Measurements from ENCODE around the gene CEP128. TPM values are rescaled to one million over a fixed set of nuclear protein-coding genes. Genes with fewer than 3 reads are reported as not detected.

Gene CEP128
- polyA plus RNA-seq (ENCODE audit: insufficient read length in 10 of 10): 1 to 10 TPM; 2.1 to 5.3 (median 4.3) TPM
- long read RNA-seq, donor 1: 0 reads
- long read RNA-seq, donor 2: 0 reads
- long read RNA-seq, donor 3: 0 reads
- long read RNA-seq, donor 4: 0 reads
- long read RNA-seq, donor 5: 0 reads
- long read RNA-seq, donor 6: 0 reads
- long read RNA-seq, donor 7: 0 reads
- long read RNA-seq, donor 8: 0 reads
- long read RNA-seq, donor 9: 0 reads

DNA sequence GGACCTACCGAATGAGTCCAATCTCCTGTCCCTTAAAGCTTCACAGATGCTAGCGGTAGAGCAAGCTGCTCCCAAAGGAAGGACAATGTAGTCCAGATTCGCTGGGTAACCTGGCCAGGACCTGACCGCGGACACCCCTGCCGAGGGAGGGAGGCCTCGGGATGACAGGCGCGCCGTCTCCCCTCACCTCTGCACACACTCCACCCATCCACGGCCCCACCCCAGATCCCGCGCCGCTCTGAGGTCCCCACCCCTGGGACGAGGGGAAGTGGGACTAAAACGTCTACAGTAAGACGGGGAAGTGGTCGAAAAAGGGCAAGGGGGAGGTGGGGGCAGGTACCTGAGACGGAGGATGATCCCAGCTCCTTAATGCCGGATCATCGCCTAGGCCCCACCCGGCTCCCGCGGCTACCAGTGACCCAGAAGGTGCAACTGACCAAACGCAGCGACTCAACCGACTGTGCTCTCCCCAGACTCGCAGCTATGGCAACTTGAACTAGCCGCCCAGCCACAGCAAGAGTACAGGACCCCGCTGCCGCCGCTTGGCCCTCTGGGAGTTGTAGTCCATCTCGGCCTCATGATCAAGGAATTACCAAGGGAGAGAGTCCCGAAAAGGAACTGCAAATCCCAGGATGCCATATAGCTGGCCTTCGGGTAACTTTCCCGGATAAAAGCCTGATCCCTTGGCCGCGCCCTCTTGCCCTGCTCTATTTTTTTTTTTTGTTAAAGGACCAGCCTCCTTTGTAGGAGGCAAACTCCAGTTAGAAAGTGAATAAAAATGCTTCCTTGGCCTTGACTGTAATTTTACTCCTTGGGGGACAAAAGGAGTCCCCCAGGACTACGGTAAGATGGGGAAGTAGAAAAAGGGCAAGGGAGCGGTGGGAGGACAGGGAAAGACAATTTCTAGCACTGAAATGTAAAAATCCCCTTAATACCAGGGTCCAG, at the start of gene CEP128:
Gene CEP128 (minus strand): TSS at position 498 of the 945 bp plus-strand sequence.
- DNase-seq: peak; percentile 96 to 98 (median 98)

DNA sequence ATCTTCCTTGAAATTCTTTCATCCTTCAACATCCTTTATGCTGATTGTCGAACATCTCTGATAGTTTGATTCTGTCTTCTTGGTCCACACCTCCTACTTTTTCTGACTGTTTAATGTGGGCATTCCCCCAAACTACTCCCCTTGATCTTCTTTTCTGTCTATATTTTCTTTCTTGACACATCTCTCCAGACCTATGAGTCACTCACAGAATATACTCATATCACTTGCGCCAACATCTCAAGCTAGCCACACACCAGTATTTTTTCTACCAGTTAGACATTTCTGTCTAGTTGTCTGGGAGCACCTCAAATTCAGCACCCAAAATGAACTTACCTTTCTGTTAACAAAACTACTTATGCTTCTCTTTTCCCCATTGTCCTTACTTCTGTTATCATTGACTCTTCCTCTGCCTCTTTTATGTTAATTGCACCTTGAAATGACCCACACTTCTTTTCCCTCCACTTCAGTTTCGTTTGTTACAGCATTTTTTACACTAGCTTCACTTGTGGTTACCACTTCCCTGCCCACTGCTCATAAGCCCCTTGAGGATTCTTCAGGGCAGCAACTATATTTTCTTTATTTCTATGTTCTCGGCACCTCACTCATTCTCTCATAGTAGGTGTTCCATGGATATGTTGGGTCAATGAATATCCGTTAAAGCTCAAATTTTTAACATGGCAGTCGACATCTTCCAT, 47.3 kb upstream of the CEP128 start:
- no peak for DNase-seq

DNA sequence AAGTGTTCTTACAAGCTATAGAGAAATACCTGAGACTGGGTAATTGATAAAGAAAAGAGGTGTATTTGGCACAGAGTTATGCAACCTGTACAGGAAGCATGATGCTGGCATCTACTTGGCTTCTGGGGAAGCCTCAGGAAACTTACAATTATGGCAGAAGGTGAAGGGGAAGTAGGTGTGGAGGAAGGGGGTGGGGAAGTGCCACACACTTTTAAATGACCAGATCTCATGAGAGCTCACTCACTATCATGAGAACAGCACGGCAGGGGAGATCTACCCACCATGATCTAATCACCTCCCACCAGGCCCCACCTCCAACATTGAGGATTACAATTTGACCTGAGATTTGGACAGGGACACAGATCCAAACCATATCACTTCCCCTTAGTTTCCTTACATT, 46.7 kb upstream of the CEP128 start:
- no peak for DNase-seq

DNA sequence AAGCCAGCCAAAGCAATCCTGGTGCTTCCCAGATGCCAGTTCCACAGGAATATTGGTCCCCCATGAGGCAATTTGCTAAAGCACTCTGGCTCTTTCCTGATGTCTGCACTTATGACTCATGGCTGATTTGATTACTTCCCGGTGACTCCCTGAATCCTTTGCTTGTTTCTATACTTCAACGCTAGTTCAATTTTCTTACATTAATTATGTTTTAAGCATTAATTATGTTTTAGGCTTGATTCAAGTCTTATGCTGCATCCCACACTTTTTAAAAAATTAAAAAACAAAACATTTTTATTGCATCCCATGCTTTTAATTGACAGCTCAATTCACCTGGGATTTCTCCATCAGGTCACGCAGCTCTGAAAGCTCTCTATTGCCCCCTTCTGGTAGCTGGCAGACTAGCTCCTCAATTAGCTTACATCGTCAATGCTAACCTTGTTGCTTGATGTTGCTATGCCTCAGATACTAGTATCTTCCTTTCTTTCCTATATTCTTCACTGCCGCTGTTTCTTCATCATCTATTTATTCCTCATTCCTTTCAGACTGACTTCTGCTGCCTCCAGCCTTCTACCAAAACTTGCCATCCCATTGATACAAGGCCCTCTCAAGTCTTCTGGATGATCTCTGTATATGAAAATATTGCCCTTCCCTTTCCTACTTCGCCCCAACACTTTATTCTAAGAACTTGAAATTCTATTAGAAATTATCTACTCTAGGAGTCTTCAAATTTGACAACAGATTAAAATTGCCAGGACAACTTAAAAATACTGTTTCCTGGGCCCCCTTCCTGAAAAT, 45.9 kb upstream of the CEP128 start:
- DNase-seq: peak; percentile 59 to 79 (median 67)

DNA sequence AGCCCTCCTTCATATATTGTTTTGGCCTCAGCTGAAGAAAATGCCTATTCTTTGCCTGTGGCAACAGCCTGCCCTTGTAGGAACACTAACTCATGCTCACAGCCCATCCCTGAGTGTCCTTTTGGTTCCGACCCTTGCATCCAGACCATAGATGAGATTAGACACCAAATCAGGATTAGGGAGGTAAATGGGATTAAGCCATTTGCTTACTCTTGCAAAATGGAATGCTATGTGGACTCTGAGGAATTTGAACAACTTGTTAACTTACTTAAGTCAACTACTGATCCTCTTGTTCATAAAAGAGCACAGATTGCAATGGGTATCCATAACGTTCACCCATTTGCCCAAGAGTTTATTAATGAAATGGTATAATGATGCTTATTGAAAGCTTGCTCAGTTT, 41.2 kb upstream of the CEP128 start:
- no peak for DNase-seq

DNA sequence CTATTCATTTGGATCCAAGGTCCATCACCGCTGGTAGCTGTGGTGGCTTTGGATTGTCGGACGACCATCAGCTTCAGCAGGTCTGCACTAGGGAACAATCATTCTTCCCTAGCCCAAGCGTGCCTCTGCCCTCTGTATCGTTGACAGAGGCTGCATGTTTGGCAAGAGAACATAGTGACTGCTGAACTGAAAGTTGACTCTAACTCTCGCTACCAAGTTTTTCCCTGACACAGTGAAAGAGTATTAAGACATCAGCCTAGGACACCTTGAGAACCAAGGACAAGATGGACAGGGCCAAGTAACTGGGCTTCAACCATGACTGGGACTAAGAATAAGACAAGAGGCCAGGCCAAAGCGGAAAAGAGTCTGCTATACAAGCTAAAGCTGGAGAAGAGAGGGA, 40.1 kb upstream of the CEP128 start:
- no peak for DNase-seq

DNA sequence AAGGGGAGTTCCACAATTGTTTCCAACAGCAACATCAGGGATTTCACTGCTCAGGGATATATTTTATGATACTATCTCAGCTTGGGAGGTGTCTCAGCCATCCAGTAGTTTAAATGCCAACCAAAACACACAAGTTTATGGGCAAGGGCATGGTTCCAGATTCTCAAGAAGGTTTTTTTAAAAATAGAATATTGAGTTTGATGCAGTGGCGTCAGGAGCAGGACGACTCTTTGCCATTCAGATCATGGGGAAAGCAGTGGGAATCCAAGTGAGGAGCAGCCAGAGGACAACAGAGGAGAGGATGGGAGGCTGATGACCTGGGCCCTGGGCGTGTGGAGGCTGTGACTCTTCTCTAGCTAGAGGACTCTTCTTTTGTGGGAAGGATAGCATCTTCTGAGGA, 39.6 kb upstream of the CEP128 start:
- DNase-seq: no peak

DNA sequence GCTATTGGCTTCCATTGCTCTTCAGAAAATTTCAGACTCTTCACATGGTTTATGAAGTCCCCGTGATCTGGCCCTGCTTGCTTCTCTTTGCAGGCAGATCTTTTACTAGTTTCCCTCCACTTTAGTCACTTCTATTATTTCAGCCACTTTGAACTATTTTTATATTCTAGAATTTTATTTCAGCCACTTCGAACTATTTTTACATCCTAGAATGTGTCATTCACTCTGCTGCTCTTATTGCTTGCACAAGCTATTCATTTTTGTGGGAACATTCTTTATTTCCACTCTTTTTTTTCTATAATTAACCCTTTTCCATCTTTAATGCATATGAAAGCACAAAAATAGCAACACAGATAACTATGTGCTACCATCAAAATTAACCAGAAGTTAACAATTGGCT, 38.4 kb upstream of the CEP128 start:
- DNase-seq: no peak

DNA sequence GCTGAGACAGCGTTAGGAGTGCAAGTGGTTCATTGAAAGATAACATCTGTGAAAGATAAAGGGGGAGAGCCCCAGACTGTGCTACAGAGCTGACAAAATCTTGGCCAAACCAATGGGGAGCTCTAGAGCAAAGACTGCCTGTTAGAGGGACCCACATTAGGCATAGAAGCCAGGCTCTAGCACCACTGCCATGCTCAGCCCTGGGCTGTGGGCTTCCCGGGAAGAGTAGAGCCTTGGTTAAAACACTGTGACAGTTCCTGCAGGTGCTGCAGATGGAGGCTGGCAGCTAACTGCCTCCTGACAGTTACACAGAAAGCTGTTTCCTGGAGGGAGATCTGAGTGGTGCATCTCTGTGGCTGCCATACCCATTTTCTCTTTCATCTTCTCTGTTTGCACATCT, 36.9 kb upstream of the CEP128 start:
- no peak for DNase-seq

DNA sequence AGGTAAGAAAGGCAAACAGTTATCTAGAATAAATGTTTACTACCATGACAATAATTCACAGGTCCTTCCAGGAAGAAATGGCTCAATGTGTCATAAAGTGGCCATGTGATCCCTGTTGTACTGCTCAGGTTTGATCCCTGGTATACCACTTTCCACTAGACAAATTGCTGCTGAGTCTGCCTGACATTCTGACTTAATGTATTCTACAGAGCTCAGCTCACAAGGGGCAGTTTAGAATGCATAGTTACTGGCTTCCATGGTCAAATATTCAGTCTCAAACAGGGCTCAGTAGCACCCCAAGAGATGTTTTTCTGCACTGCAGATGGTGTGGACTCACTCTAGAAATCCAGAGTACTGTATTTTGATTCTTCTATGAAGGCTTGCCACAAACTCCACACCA, 35.7 kb upstream of the CEP128 start:
- no peak for DNase-seq

DNA sequence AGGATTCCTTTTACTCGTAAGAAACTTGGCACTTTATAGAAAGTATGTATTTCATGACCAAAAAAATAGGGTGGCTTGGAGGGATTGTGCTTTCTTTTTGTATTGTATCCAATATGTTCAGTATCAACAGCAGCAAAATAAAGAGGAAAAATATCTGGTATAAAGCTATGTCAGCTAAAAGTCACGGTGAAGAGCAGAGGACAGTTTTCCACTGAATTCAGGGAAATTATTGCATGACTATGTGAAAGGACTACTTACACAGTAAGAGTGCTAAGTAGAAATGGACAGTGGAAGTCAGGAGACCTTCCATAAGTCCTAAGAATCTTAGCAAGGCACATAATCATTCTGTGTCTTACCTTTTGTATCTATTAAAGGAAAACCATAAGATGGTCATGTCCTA, 33.1 kb upstream of the CEP128 start:
- no peak for DNase-seq

DNA sequence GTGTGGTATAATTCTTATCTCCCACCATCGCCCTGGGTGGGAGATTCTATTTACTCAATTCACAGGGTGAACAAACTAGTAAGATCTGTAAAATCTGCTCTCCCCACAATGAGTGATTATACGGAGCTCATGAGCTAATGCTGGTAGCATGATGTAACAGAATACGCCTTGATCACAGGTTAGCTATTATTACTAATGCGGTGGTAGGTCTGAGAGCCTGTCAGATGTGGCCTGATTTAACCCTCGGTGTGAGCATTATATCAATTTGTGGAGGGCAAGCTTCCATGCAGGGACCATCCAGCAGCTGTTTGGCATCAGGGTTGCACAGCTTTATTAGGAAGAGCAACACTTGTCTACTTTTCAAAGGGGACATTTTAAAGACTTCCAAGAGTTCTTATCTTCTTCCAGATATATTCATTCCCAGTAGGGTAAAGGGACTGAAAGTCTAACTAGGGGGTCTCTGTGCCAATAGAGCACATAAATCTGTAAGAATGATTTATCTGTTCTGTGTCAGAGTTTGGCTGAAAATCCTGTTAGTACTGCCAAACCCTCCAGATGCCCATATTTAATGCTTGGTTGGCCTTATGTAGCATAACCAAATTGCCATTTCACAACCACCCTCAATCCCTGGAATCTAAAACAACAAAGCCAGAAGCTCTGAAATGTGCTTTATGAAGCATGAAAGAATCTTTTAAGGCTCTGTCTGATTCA, 32.5 kb upstream of the CEP128 start:
- peak; percentile 40 to 61 (median 41) for DNase-seq

DNA sequence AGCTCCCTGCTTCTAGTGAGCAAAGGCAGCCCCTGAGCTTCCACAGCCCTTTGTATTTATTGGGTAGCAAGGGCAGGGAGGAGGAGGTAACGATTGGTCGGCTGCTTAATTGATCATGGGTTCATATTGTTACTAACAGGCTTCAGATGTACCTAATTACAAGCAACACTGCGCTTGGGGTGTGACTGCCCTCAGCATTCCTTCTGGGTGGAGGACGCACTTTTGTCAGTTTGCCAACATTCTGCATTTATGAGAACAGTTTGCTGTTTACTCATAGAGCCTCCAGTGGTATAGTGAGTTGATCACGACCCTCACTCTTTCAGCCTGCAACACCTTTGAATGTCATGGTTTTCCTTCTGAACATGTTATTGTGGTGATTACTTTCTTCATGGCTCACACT, 23.5 kb upstream of the CEP128 start:
- DNase-seq: no peak

DNA sequence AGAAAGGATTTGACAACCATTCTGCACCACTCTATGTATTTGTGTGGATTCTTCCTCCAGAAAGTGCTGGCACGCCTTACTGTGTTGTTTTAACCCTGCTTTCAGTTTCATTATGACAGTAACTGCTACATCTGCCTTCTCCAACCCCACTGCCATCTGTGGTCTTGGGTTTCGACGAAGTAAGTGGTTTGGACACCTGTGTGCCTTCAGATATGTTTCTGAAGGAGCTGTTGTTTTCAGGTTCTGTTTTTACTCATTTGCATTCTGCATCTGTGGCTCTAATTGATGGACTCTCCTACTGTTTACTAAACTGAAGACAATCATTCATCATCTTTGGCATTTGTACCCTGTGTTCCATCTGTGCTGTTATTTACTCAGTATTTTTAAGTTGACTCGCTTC, 18.0 kb upstream of the CEP128 start:
- no peak for DNase-seq

DNA sequence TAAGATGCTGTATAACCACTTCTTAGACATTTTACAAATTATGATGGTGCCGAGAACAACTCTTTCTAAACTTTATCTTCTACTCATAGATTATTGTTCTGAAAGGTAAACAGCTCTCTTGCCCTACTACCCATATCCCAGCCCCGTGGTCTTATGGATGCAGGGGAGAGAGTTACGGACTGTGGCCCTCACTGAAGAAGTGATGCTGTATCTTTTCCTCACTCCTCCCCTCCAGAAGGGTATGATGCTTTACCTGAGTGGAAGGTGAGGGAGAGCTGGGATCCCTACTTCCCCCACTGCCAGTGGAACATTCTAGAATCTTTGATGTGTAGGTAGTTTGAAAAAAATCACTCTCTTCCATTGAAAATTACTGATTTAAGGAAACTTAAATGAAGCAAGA, 17.4 kb upstream of the CEP128 start:
- no peak for DNase-seq

DNA sequence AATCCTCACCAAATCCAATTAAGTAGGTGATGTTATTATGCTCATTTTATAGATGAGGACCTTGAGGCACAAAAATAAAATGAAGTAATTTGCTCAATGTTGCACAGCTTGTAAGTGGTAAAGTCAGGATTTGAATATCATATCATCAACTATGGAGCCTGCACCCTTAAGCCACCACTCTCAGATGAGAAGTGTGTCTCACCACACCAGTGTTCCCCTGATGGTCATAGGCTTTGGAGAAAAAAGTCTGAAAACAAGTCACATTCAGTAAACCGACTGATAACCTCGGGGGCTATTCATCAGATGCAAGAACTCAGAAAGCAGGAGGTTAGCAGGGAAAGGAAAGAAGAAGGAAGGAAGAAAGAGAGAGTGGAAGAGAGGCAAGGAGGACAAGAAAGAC, 16.7 kb upstream of the CEP128 start:
- DNase-seq: no peak

DNA sequence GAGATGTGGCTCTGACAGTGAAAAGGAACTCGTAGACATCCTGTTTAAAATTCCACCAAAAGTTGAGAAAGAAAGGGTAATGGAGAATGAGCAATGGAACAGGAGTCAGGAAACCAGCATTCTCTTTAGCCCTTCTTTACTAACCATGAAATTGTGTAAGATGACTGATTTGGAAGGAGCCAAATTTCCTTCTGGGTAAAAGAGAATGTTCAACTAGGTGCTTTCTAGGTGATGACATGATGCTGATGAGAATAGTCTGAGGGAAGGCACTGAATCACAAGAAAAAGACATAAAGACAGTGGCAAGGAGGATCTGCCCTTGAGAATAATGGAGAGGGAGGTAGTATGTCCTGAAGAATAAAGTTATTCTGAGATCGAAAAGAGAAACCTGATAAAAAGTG, 16.1 kb upstream of the CEP128 start:
- no peak for DNase-seq

DNA sequence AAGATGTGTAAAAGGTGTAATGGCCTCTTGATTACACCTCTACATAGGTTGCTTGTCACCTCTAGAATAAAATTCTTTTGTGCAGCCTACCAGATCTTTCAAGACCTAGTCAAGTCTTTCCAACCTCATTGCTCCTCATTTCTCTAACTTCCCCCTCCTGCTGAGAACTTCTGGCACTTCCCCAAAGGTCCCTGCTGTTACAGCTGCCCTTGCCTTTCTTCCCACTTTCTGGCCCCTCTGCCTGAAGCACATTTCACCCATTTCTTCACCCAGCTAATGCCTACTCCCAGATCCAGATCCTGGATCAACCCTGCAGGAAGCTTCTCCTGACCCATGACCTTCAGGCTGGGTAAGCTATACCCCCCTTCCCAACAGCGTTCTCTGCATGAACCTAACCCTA, 15.4 kb upstream of the CEP128 start:
- DNase-seq: peak in 1 of 3 donors; percentile 30

DNA sequence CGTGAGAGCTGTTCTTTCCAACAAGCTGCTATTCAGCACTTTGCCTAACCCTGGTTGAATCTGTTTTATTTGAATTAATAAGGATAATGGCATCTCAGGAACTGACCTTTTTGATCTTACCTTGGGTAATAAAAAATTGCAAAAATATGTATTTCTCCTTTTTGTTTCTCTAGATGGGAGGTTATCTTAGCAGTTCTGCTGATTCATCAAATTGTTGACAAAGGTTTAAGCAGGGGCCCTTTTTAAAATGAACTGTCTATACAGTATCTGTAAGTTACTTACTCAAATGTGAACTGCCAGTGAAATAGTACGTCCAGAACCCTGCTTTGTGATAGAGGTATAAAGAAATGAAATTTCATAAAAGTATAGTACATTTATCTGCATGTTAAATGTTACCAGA, 14.6 kb upstream of the CEP128 start:
- DNase-seq: no peak

DNA sequence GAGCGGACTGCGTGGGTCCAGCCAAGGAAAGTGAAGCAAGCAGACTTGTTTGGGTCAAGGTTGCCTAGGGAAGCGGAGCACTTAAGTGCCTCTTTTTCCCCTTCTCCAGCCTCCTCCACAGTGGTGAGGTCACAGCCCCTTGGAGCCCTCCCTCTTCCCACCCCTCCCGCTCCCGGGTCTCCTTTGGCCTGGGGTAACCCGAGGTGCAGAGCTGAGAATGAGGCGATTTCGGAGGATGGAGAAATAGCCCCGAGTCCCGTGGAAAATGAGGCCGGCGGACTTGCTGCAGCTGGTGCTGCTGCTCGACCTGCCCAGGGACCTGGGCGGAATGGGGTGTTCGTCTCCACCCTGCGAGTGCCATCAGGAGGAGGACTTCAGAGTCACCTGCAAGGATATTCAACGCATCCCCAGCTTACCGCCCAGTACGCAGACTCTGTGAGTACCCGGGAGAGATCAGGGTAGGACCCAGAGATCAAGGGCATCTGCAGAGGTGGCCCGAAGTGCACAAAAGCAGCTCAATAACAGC, 13.9 kb upstream of the CEP128 start, which contains the start of gene TSHR:
Gene TSHR (plus strand): TSS at position 206 of the 526 bp plus-strand sequence. CDS start 60 bp downstream, at position 266.
- DNase-seq: peak in 1 of 3 donors; percentile 34

Data from muscle of back (tissue), 13 donors.